ENCODE measurements around the gene PAPPA.

DNA sequence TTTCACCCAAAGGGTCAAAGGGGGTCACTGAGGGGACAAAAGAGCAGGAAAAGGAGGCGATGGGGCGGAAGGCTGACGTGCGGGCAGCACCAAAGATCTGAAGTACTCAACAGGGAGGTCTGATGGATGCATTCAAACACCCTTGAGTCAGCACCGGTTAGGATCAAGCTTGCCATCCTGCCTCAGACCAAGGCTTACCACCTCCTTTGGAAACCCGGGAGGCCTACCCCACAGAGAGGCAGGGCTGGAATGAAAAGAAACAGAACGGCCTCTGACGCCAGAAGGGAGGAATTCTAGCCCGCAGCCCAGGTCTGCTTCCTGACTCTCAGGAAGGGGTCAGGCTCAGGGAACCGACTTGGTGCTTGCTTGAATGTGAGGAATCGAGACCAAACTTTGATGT lies 125.6 kb downstream of the PAPPA start:
- TF ChIP-seq, protein P1, sequence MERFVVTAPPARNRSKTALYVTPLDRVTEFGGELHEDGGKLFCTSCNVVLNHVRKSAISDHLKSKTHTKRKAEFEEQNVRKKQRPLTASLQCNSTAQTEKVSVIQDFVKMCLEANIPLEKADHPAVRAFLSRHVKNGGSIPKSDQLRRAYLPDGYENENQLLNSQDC (CRISPR knock-in tag; IDR thresholded peaks at IDR 0.05), result no peak
- TF ChIP-seq DPF2 (IDR thresholded peaks at IDR 0.05) (no peak), SMARCA5 (IDR thresholded peaks at IDR 0.05) (no peak), MEF2A (IDR thresholded peaks at IDR 0.05; ENCODE audit: control insufficient read depth, low read depth, low read length) (no peak), ELF4 (CRISPR knock-in tag; IDR thresholded peaks at IDR 0.05) (no peak), EP300 (IDR thresholded peaks at IDR 0.05; ENCODE audit: low read length) (no peak), PML (IDR thresholded peaks at IDR 0.05; ENCODE audit: low read length) (no peak), RAD21 (CRISPR knock-in tag; conservative IDR thresholded peaks at IDR 0.05 in 1 of 2, IDR thresholded peaks at IDR 0.05 in 1 of 2) (no peak), POLR2G (IDR thresholded peaks at IDR 0.05; ENCODE audit: low read depth, low read length) (no peak)
- TF ChIP-seq, protein P2, sequence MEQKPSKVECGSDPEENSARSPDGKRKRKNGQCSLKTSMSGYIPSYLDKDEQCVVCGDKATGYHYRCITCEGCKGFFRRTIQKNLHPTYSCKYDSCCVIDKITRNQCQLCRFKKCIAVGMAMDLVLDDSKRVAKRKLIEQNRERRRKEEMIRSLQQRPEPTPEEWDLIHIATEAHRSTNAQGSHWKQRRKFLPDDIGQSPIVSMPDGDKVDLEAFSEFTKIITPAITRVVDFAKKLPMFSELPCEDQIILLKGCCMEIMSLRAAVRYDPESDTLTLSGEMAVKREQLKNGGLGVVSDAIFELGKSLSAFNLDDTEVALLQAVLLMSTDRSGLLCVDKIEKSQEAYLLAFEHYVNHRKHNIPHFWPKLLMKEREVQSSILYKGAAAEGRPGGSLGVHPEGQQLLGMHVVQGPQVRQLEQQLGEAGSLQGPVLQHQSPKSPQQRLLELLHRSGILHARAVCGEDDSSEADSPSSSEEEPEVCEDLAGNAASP (IDR thresholded peaks at IDR 0.05), result no peak
- TF ChIP-seq, protein P3, sequence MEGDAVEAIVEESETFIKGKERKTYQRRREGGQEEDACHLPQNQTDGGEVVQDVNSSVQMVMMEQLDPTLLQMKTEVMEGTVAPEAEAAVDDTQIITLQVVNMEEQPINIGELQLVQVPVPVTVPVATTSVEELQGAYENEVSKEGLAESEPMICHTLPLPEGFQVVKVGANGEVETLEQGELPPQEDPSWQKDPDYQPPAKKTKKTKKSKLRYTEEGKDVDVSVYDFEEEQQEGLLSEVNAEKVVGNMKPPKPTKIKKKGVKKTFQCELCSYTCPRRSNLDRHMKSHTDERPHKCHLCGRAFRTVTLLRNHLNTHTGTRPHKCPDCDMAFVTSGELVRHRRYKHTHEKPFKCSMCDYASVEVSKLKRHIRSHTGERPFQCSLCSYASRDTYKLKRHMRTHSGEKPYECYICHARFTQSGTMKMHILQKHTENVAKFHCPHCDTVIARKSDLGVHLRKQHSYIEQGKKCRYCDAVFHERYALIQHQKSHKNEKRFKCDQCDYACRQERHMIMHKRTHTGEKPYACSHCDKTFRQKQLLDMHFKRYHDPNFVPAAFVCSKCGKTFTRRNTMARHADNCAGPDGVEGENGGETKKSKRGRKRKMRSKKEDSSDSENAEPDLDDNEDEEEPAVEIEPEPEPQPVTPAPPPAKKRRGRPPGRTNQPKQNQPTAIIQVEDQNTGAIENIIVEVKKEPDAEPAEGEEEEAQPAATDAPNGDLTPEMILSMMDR (IDR thresholded peaks at IDR 0.05 in 2 of 3, conservative IDR thresholded peaks at IDR 0.05 in 1 of 3; ENCODE audit: insufficient read depth in 2 of 3, low read depth in 1 of 3, low read length in 3 of 3), result no peak
- TF ChIP-seq, protein P4, sequence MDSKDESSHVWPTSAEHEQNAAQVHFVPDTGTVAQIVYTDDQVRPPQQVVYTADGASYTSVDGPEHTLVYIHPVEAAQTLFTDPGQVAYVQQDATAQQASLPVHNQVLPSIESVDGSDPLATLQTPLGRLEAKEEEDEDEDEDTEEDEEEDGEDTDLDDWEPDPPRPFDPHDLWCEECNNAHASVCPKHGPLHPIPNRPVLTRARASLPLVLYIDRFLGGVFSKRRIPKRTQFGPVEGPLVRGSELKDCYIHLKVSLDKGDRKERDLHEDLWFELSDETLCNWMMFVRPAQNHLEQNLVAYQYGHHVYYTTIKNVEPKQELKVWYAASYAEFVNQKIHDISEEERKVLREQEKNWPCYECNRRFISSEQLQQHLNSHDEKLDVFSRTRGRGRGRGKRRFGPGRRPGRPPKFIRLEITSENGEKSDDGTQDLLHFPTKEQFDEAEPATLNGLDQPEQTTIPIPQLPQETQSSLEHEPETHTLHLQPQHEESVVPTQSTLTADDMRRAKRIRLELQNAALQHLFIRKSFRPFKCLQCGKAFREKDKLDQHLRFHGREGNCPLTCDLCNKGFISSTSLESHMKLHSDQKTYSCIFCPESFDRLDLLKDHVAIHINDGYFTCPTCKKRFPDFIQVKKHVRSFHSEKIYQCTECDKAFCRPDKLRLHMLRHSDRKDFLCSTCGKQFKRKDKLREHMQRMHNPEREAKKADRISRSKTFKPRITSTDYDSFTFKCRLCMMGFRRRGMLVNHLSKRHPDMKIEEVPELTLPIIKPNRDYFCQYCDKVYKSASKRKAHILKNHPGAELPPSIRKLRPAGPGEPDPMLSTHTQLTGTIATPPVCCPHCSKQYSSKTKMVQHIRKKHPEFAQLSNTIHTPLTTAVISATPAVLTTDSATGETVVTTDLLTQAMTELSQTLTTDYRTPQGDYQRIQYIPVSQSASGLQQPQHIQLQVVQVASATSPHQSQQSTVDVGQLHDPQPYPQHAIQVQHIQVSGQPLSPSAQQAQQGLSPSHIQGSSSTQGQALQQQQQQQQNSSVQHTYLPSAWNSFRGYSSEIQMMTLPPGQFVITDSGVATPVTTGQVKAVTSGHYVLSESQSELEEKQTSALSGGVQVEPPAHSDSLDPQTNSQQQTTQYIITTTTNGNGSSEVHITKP (IDR thresholded peaks at IDR 0.05; ENCODE audit: partially characterized antibody), result no peak
- TF ChIP-seq, protein P5, sequence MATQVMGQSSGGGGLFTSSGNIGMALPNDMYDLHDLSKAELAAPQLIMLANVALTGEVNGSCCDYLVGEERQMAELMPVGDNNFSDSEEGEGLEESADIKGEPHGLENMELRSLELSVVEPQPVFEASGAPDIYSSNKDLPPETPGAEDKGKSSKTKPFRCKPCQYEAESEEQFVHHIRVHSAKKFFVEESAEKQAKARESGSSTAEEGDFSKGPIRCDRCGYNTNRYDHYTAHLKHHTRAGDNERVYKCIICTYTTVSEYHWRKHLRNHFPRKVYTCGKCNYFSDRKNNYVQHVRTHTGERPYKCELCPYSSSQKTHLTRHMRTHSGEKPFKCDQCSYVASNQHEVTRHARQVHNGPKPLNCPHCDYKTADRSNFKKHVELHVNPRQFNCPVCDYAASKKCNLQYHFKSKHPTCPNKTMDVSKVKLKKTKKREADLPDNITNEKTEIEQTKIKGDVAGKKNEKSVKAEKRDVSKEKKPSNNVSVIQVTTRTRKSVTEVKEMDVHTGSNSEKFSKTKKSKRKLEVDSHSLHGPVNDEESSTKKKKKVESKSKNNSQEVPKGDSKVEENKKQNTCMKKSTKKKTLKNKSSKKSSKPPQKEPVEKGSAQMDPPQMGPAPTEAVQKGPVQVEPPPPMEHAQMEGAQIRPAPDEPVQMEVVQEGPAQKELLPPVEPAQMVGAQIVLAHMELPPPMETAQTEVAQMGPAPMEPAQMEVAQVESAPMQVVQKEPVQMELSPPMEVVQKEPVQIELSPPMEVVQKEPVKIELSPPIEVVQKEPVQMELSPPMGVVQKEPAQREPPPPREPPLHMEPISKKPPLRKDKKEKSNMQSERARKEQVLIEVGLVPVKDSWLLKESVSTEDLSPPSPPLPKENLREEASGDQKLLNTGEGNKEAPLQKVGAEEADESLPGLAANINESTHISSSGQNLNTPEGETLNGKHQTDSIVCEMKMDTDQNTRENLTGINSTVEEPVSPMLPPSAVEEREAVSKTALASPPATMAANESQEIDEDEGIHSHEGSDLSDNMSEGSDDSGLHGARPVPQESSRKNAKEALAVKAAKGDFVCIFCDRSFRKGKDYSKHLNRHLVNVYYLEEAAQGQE (IDR thresholded peaks at IDR 0.05; ENCODE audit: borderline replicate concordance), result no peak
- TF ChIP-seq, protein P5 (CRISPR knock-in tag; IDR thresholded peaks at IDR 0.05; ENCODE audit: low read depth), result no peak
